HepG2 (cell line): ENCODE results near the gene ZNF678. TPM values are rescaled to one million over a fixed set of nuclear protein-coding genes. Genes with fewer than 3 reads are reported as not detected.

Experiments used
- ATAC-seq: fragments of 200-7000 bp; cut with Tn5 transposase; 3 replicates; pipeline ENCODE4 v1.9.1; 2020; ENCODE audit warnings: mild to moderate bottlenecking, moderate library complexity
- BruUV-seq: library from RNA; stranded (reverse); fragments of 400-500 nt; replicated peaks from 2 replicates; lab custom pipeline; 2021; lab: Mats Ljungman, UMichigan
- CTCF ChIA-PET: fragments of 300-600 bp; formaldehyde crosslinking; extraction: SDS; loops from one replicate; lab custom pipeline; 2021; ENCODE audit warnings: low total read pairs, inconsistent platforms, low intra/inter-chr PET ratio; lab: Yijun Ruan, JAX
- POLR2A ChIA-PET: fragments of 350-600 bp; sonication (Branson Sonifier 250); formaldehyde crosslinking; loops from one replicate; lab custom pipeline; 2020; ENCODE audit warnings: antibody characterized with exemption, inconsistent platforms; lab: Yijun Ruan, JAX
- DNase-seq: peaks from one replicate; pipeline ENCODE4 v3.0.0-alpha.2; 2015; ENCODE audit warnings: low spot score
- FAIRE-seq: peaks from 3 replicates; lab custom pipeline; 2011; peaks lifted over from hg19 to GRCh38; lab: Jason Lieb, UNC
- H2AFZ ChIP-seq: one replicate; pipeline ENCODE4 v1.6.1; 2011; ENCODE audit warnings: low read length, inconsistent platforms
- H3K27ac ChIP-seq: fragments of 300-600 bp; 3 replicates; pipeline ENCODE4 v1.8.0; 2011; ENCODE audit warnings: mixed run types, mild to moderate bottlenecking, mixed read lengths, low read length, inconsistent platforms; ENCODE audit not compliant: insufficient read depth; ENCODE audit errors: extremely low read length
- H3K27me3 ChIP-seq, 2 experiments: fragments of 200-600 bp in 1 of 2; 2 replicates in 1 of 2; 3 replicates in 1 of 2; pipeline versions ENCODE4 v1.6.0 to v1.8.0; 2011; ENCODE audit warnings: low read length in 2 of 2, mild to moderate bottlenecking in 2 of 2, moderate library complexity in 2 of 2, inconsistent platforms in 1 of 2; ENCODE audit not compliant: insufficient read depth in 2 of 2, control insufficient read depth in 1 of 2
- H3K36me3 ChIP-seq, 2 experiments: fragments of 200-600 bp in 1 of 2; replicated peaks in 1 of 2; 2 replicates in 1 of 2; 3 replicates in 1 of 2; pipeline versions ENCODE4 v1.5.1 to v1.8.0; 2011; ENCODE audit warnings: low read length in 2 of 2, inconsistent platforms in 1 of 2; ENCODE audit not compliant: insufficient read depth in 2 of 2, control insufficient read depth in 1 of 2
- H3K4me1 ChIP-seq: 2 replicates; pipeline ENCODE4 v1.5.1; 2012; ENCODE audit warnings: low read length, inconsistent platforms; ENCODE audit not compliant: insufficient read depth
- H3K4me2 ChIP-seq: 2 replicates; pipeline ENCODE4 v1.6.0; 2011; ENCODE audit warnings: low read depth, low read length, inconsistent platforms
- H3K4me3 ChIP-seq, 3 experiments: fragments of 200-600 bp in 1 of 3; sonication (generic), shearing (Covaris generic) in 1 of 3; replicated peaks in 1 of 3; 2 replicates each; pipeline ENCODE4 v1.5.1; 2011 to 2016; ENCODE audit warnings: low read length in 3 of 3, inconsistent platforms in 2 of 3, low read depth in 2 of 3, mild to moderate bottlenecking in 2 of 3, control low read depth in 1 of 3, mixed read lengths in 1 of 3; ENCODE audit not compliant: insufficient read depth in 1 of 3
- H3K79me2 ChIP-seq: one replicate; pipeline ENCODE4 v1.6.1; 2011; ENCODE audit warnings: low read length, inconsistent platforms; ENCODE audit not compliant: insufficient read depth
- H3K9ac ChIP-seq: 2 replicates; pipeline ENCODE4 v1.6.0; 2011; ENCODE audit warnings: mild to moderate bottlenecking, low read depth, low read length, inconsistent platforms; ENCODE audit not compliant: insufficient read depth
- H3K9me3 ChIP-seq: 2 replicates; pipeline ENCODE4 v1.5.1; 2012; ENCODE audit warnings: mild to moderate bottlenecking, low read length
- H4K20me1 ChIP-seq: 2 replicates; pipeline ENCODE4 v1.6.0; 2011; ENCODE audit warnings: inconsistent platforms, mild to moderate bottlenecking, low read length, moderate library complexity; ENCODE audit not compliant: insufficient read depth
- ARID5B ChIP-seq: IDR thresholded peaks from 2 replicates; pipeline ENCODE4 v1.4.0; 2020; ENCODE audit warnings: mild to moderate bottlenecking, missing genetic modification reagents
- CENPBD1 ChIP-seq: sonication (generic); formaldehyde crosslinking; IDR thresholded peaks from 2 replicates; pipeline ENCODE4 v1.8.0; 2022; ENCODE audit warnings: missing genetic modification reagents, low read depth, mild to moderate bottlenecking, borderline replicate concordance
- DRAP1 ChIP-seq: IDR thresholded peaks from 2 replicates; pipeline ENCODE4 v1.6.1; 2016; ENCODE audit warnings: missing genetic modification reagents, missing compliant biosample characterization
- FOXP4 ChIP-seq: sonication (generic); formaldehyde crosslinking; IDR thresholded peaks from 2 replicates; pipeline ENCODE4 v1.4.0; 2020; ENCODE audit warnings: missing genetic modification reagents
- HDAC2 ChIP-seq: sonication (generic); formaldehyde crosslinking; IDR thresholded peaks from 2 replicates; pipeline ENCODE4 v1.4.0; 2020; ENCODE audit warnings: missing genetic modification reagents
- JARID2 ChIP-seq: sonication (generic); formaldehyde crosslinking; IDR thresholded peaks from 2 replicates; pipeline ENCODE4 v1.8.1; 2023; ENCODE audit warnings: missing genetic modification reagents, inconsistent platforms; ENCODE audit not compliant: insufficient replicate concordance
- NFE2 ChIP-seq: sonication (generic); formaldehyde crosslinking; IDR thresholded peaks from 2 replicates; pipeline ENCODE4 v1.4.0; 2020; ENCODE audit warnings: missing genetic modification reagents
- NFKBIZ ChIP-seq: IDR thresholded peaks from 2 replicates; pipeline ENCODE4 v1.6.1; 2018; ENCODE audit warnings: missing genetic modification reagents, missing compliant biosample characterization
- NRL ChIP-seq: sonication (generic); formaldehyde crosslinking; IDR thresholded peaks from 2 replicates; pipeline ENCODE4 v1.5.0; 2020; ENCODE audit warnings: missing genetic modification reagents, mild to moderate bottlenecking, moderate library complexity, borderline replicate concordance
- ZBTB10 ChIP-seq: sonication (generic); formaldehyde crosslinking; IDR thresholded peaks from 2 replicates; pipeline ENCODE4 v1.4.0; 2020; ENCODE audit warnings: missing genetic modification reagents, borderline replicate concordance
- ZBTB43 ChIP-seq: sonication (generic); formaldehyde crosslinking; conservative IDR thresholded peaks from 2 replicates; pipeline ENCODE4 v1.4.0; 2020; ENCODE audit warnings: missing genetic modification reagents
- ZFP41 ChIP-seq: sonication (generic); formaldehyde crosslinking; IDR thresholded peaks from 2 replicates; pipeline ENCODE4 v1.4.0; 2020; ENCODE audit warnings: mild to moderate bottlenecking, missing genetic modification reagents, borderline replicate concordance
- ZNF12 ChIP-seq: sonication (generic); formaldehyde crosslinking; IDR thresholded peaks from 2 replicates; pipeline ENCODE4 v1.5.0; 2020; ENCODE audit warnings: missing genetic modification reagents
- WGBS: methylation state at CpG from one replicate; pipeline ENCODE4 v1.1.6; 2017; ENCODE audit warnings: low lambda C conversion rate; 5-methylcytosine and 5-hydroxymethylcytosine counted together
- in situ Hi-C: cut with HindIII; loops from 2 replicates; pipeline ENCODE4 v1.10.0; 2017; ENCODE audit warnings: low pct_unique_long_range_greater_than_20kb; ENCODE audit not compliant: extremely low pct_ligation_motif_present
- intact Hi-C: fragments of 100-400 bp; cut with micrococcal nuclease; formaldehyde crosslinking; loops from one replicate; pipeline ENCODE4 v1.10.0; 2022; ENCODE audit not compliant: unreplicated experiment
- polyA plus RNA-seq, 8 experiments: library from polyadenylated mRNA; depleted of rRNA in 3 of 8; stranded (reverse) in 7 of 8; unstranded in 1 of 8; fragments of >200 nt; fragmentation: Illumina TruSeq in 4 of 8; extraction: Trizol in 4 of 8; gene quantifications; 2 replicates each; pipeline versions ENCODE4 v1.2.1 to v1.2.3, GENCODE V29; 2011 to 2016; ENCODE audit warnings: low read depth in 4 of 8, missing spikeins in 1 of 8, mixed read lengths in 1 of 8; ENCODE audit not compliant: insufficient read depth in 1 of 8
- total RNA-seq, 5 experiments: library from RNA; depleted of rRNA; stranded (reverse); fragments of >200 nt; fragmentation: Illumina TruSeq; extraction: Trizol; gene quantifications; 2 replicates each; pipeline ENCODE4 v1.2.3, GENCODE V29; 2016; ENCODE audit warnings: low read depth in 1 of 5

Gene ZNF678
- total and polyA plus RNA-seq, 2 of the 13 experiments (the other 11 are each of a cell fraction or from before 2014, with no cell fraction given): 2.0 to 7.6 TPM

- ATAC-seq: no peak
- no peaks in the 10 kb centered on the region for H3K27me3 ChIP-seq
- peaks cover 49% of the 10 kb centered on the region for H3K9me3 ChIP-seq
- no peak for FAIRE-seq
- ChIA-PET POLR2A (no interaction called here), CTCF (no interaction called here)
- DNase-seq: no peak
- intact Hi-C loops: no loop called here
- H3K4me2 ChIP-seq: no peak overlapping the region
- 89% methylated on average over 1 of the region's 1 CpG for WGBS
- no peaks in the 10 kb centered on the region for H3K4me1 ChIP-seq
- no peak overlapping the region for H2AFZ ChIP-seq
- no peaks in the 10 kb centered on the region for H3K79me2 ChIP-seq
- H3K4me3 ChIP-seq: no peak overlapping the region
- no peaks in the 10 kb centered on the region for H4K20me1 ChIP-seq
- in situ Hi-C loops: no loop called here
- no peak overlapping the region for H3K27ac ChIP-seq
- no peaks in the 10 kb centered on the region; a peak in 2 of 5 replicates for H3K36me3 ChIP-seq
- H3K9ac ChIP-seq: no peak overlapping the region
- no TSS peak for BruUV-seq
- no peak for TF ChIP-seq HDAC2 (CRISPR knock-in tag)
- TF ChIP-seq ARID5B (CRISPR knock-in tag): no peak
- no peak for TF ChIP-seq NFE2 (CRISPR knock-in tag)
- TF ChIP-seq ZBTB43: no peak
- TF ChIP-seq ZNF12 (CRISPR knock-in tag): no peak
- no peak for TF ChIP-seq FOXP4 (CRISPR knock-in tag)
- TF ChIP-seq JARID2: no peak
- TF ChIP-seq ZFP41: no peak
- no peak for TF ChIP-seq ZBTB10
- no peak for TF ChIP-seq NFKBIZ (CRISPR knock-in tag)
- no peak for TF ChIP-seq NRL
- no peak for TF ChIP-seq DRAP1
- TF ChIP-seq CENPBD1 (CRISPR knock-in tag): no peak
Observed at GRCh38 chr1:227613526-227613925, 50.2 kb downstream of the ZNF678 start.
